IMR-90 (cell line): ENCODE measurements around the gene EIF2A. TPM values are rescaled to one million over a fixed set of nuclear protein-coding genes. Genes with fewer than 3 reads are reported as not detected.

Experiments used
- NFE2L2 ChIP-seq: fragments of 150-350 bp; IDR thresholded peaks from 2 replicates; pipeline ENCODE4 v1.6.1; 2016; ENCODE audit warnings: low read depth, mild to moderate bottlenecking, low read length
- POLR2A ChIP-seq: IDR thresholded peaks from 2 replicates; pipeline ENCODE4 v1.6.1; 2012; ENCODE audit warnings: mild to moderate bottlenecking, low read depth, low read length
- RAD21 ChIP-seq: IDR thresholded peaks from 2 replicates; pipeline ENCODE4 v1.6.1; 2012; ENCODE audit warnings: low read length, improper control_type of control experiment
- SMC3 ChIP-seq: fragments of 150-350 bp; IDR thresholded peaks from 2 replicates; pipeline ENCODE4 v1.6.1; 2016; ENCODE audit warnings: low read depth, mild to moderate bottlenecking, antibody characterized with exemption, low read length, moderate library complexity
- USF2 ChIP-seq: fragments of 150-350 bp; IDR thresholded peaks from 2 replicates; pipeline ENCODE4 v1.6.1; 2017; ENCODE audit warnings: mild to moderate bottlenecking, antibody characterized with exemption, low read length, low read depth
- polyA plus RNA-seq, 3 experiments: library from polyadenylated mRNA; depleted of rRNA; stranded (reverse); fragments of >200 nt; gene quantifications; 2 replicates each; pipeline ENCODE4 v1.2.3, GENCODE V29; 2012; ENCODE audit warnings: low replicate concordance in 1 of 3
- total RNA-seq: library from RNA; depleted of rRNA; stranded (reverse); fragments of >200 nt; gene quantifications from 2 replicates; pipeline ENCODE4 v1.2.3, GENCODE V29; 2012

The EIF2A gene
- total and polyA plus RNA-seq, 2 of the 4 experiments (the other 2 are of a cell fraction), result 61.2 to 166 TPM

- TF ChIP-seq NFE2L2, result peak; percentile 11; the same call in 1 of the 2 replicates
- TF ChIP-seq RAD21, result no peak
- TF ChIP-seq USF2, result no peak
- no peak for TF ChIP-seq SMC3
- peak; percentile 98 for TF ChIP-seq POLR2A
Observed at GRCh38 chr3:150546226-150547044, at the start of gene EIF2A, which contains the start of gene SERP1 (continued).
